K562 (cell line): ENCODE data around the gene RACGAP1. TPM values are rescaled to one million over a fixed set of nuclear protein-coding genes. Genes with fewer than 3 reads are reported as not detected.

Experiments used
- ATAC-seq: fragments of 200-7000 bp; cut with Tn5 transposase; 3 replicates; pipeline ENCODE4 v1.9.1; 2020; ENCODE audit warnings: moderate library complexity
- BruUV-seq: library from RNA; stranded (reverse); fragments of 400-500 nt; replicated peaks from 2 replicates; lab custom pipeline; 2021; lab: Mats Ljungman, UMichigan
- CTCF ChIA-PET: fragments of 300-600 bp; formaldehyde crosslinking; extraction: SDS; loops from one replicate; lab custom pipeline; 2021; ENCODE audit warnings: low intra/inter-chr PET ratio; lab: Yijun Ruan, JAX
- POLR2A ChIA-PET: fragments of 300-600, 350-650 bp; sonication (Branson Sonifier 250); formaldehyde crosslinking; extraction: SDS; loops from one replicate; lab custom pipeline; 2021; ENCODE audit warnings: antibody characterized with exemption, inconsistent platforms; lab: Yijun Ruan, JAX
- DNase-seq, 4 experiments: peaks; one replicate each; pipeline versions ENCODE4 v3.0.0 to v3.0.0-alpha.2; 2011 to 2018; ENCODE audit warnings: low spot score in 3 of 4, mixed read lengths in 3 of 4; ENCODE audit errors: extremely low read depth in 1 of 4
- FAIRE-seq: peaks from 2 replicates; lab custom pipeline; 2011; peaks lifted over from hg19 to GRCh38; lab: Jason Lieb, UNC
- H2AFZ ChIP-seq: 2 replicates; pipeline ENCODE4 v1.6.0; 2011; ENCODE audit warnings: low read depth, low read length, control low read depth, inconsistent platforms
- H3K27ac ChIP-seq: fragments of 200-600 bp; 3 replicates; pipeline ENCODE4 v1.8.0; 2011; ENCODE audit warnings: low read depth, mild to moderate bottlenecking, control low read depth, inconsistent platforms, low read length, moderate library complexity, mixed read lengths; ENCODE audit errors: extremely low read depth
- H3K27me3 ChIP-seq, 2 experiments: fragments of 300-600 bp in 1 of 2; 2 replicates in 1 of 2; 3 replicates in 1 of 2; pipeline versions ENCODE4 v1.6.0 to v1.8.0; 2011; ENCODE audit warnings: inconsistent platforms in 2 of 2, low read length in 2 of 2, mild to moderate bottlenecking in 1 of 2, mixed read lengths in 1 of 2, moderate library complexity in 1 of 2; ENCODE audit not compliant: control insufficient read depth in 2 of 2, insufficient read depth in 2 of 2
- H3K36me3 ChIP-seq: fragments of 300-600 bp; 3 replicates; pipeline ENCODE4 v1.8.0; 2011; ENCODE audit warnings: mild to moderate bottlenecking, low read length, inconsistent platforms; ENCODE audit not compliant: control insufficient read depth, insufficient read depth
- H3K4me1 ChIP-seq, 2 experiments: fragments of 200-600 bp in 1 of 2; replicated peaks in 1 of 2; 2 replicates in 1 of 2; 3 replicates in 1 of 2; pipeline versions ENCODE4 v1.5.1 to v1.8.0; 2011; ENCODE audit warnings: inconsistent platforms in 2 of 2, low read length in 2 of 2, mild to moderate bottlenecking in 1 of 2, mixed read lengths in 1 of 2, moderate library complexity in 1 of 2; ENCODE audit not compliant: control insufficient read depth in 2 of 2, insufficient read depth in 2 of 2
- H3K4me2 ChIP-seq: 2 replicates; pipeline ENCODE4 v1.6.1; 2011; ENCODE audit warnings: low read length, control low read depth, inconsistent platforms, mixed read lengths; ENCODE audit not compliant: insufficient read depth
- H3K4me3 ChIP-seq: fragments of 200-600 bp; sonication (generic), shearing (Covaris generic); 2 replicates; pipeline ENCODE4 v1.5.1; 2016; ENCODE audit warnings: control low read depth, inconsistent platforms
- H3K79me2 ChIP-seq: fragments of 200-600 bp; 3 replicates; pipeline ENCODE4 v1.8.0; 2011; ENCODE audit warnings: low read length, inconsistent platforms; ENCODE audit not compliant: control insufficient read depth, insufficient read depth
- H3K9ac ChIP-seq, 2 experiments: 2 replicates each; pipeline versions ENCODE4 v1.6.0 to v1.6.1; 2011; ENCODE audit warnings: low read depth in 2 of 2, low read length in 2 of 2, control low read depth in 1 of 2, inconsistent platforms in 1 of 2, mild to moderate bottlenecking in 1 of 2, mixed read lengths in 1 of 2; ENCODE audit not compliant: insufficient read depth in 1 of 2
- H3K9me1 ChIP-seq: one replicate; pipeline ENCODE4 v1.6.0; 2011; ENCODE audit warnings: inconsistent platforms, mild to moderate bottlenecking, low read length, moderate library complexity; ENCODE audit not compliant: control insufficient read depth, insufficient read depth
- H3K9me3 ChIP-seq: replicated peaks from 2 replicates; pipeline ENCODE4 v1.5.1; 2011; ENCODE audit warnings: low read depth, low read length, inconsistent platforms; ENCODE audit not compliant: control insufficient read depth, insufficient read depth
- H4K20me1 ChIP-seq: replicated peaks from 2 replicates; pipeline ENCODE4 v1.6.1; 2011; ENCODE audit warnings: low read length, inconsistent platforms, mixed read lengths; ENCODE audit not compliant: control insufficient read depth, insufficient read depth
- ATF3 ChIP-seq, 2 experiments: fragments of 450-650 bp in 1 of 2; sonication (generic) in 1 of 2; formaldehyde crosslinking in 1 of 2; IDR thresholded peaks in 1 of 2; conservative IDR thresholded peaks in 1 of 2; 2 replicates each; pipeline versions ENCODE4 v1.6.1 to v1.8.1; 2016 to 2023; ENCODE audit warnings: mild to moderate bottlenecking in 2 of 2, moderate library complexity in 2 of 2, inconsistent platforms in 1 of 2, missing genetic modification reagents in 1 of 2
- CEBPG ChIP-seq, 3 experiments: fragments of 200-800 bp in 1 of 3; sonication (Bioruptor generic) in 1 of 3; sonication (generic) in 1 of 3; formaldehyde crosslinking in 1 of 3; IDR thresholded peaks in 2 of 3; conservative IDR thresholded peaks in 1 of 3; 2 replicates each; pipeline versions ENCODE4 v1.6.1 to v1.8.0; 2016 to 2022; ENCODE audit warnings: missing compliant biosample characterization in 2 of 3, missing genetic modification characterization in 2 of 3, mild to moderate bottlenecking in 1 of 3, missing genetic modification reagents in 1 of 3
- SMARCA5 ChIP-seq: fragments of 450-650 bp; IDR thresholded peaks from 2 replicates; pipeline ENCODE4 v1.6.1; 2016
- WGBS: fragments of 100-300 bp; shearing (Covaris generic); methylation state at CpG from one replicate; pipeline ENCODE4 v1.1.6; 2016; ENCODE audit warnings: low coverage, mixed read lengths; ENCODE audit not compliant: insufficient coverage; ENCODE audit errors: missing lambda C conversion rate; 5-methylcytosine and 5-hydroxymethylcytosine counted together
- in situ Hi-C: fragments of 300-500 bp; cut with MboI; formaldehyde crosslinking; loops from 4 replicates; pipeline ENCODE4 v1.15.0; 2018; ENCODE audit warnings: inconsistent platforms, mixed read lengths
- intact Hi-C: fragments of 100-400 bp; cut with micrococcal nuclease; formaldehyde crosslinking; loops from 2 replicates; pipeline ENCODE4 v1.14.2; 2022
- polyA plus RNA-seq, 8 experiments: library from polyadenylated mRNA; depleted of rRNA in 4 of 8; stranded (reverse) in 5 of 8; unstranded in 3 of 8; fragments of >200 nt; fragmentation: Nextera tagmentation in 2 of 8; fragmentation: Illumina TruSeq in 1 of 8; extraction: Ambion mirVana in 2 of 8; extraction: Trizol in 1 of 8; gene quantifications; 2 replicates each; pipeline versions ENCODE4 v1.2.1 to v1.2.3, GENCODE V29; 2011 to 2014; ENCODE audit warnings: inconsistent platforms in 1 of 8, missing spikeins in 1 of 8
- total RNA-seq, 7 experiments: library from RNA; depleted of rRNA in 6 of 7; stranded (reverse); fragments of >200 nt in 6 of 7; fragmentation: Illumina TruSeq in 2 of 7; extraction: Trizol in 2 of 7; gene quantifications; 2 replicates each; pipeline versions ENCODE4 v1.2.1 to v1.2.3, GENCODE V29; 2011 to 2021; ENCODE audit warnings: low replicate concordance in 1 of 7

RACGAP1 gene
- total and polyA plus RNA-seq, 9 of the 15 experiments (the other 6 are each of a cell fraction or from before 2014, with no cell fraction given) = 56.4 to 92.9 (median 71.8) TPM

GRCh38 chr12:50066402-50066801 is 41.1 kb upstream of the RACGAP1 start:
- Histone ChIP-seq H3K4me1 (peaks cover 9 to 10% of the 10 kb centered on the region in 2 experiments; a peak in 3 of 5 replicates), H3K27me3 (peaks cover 3 to 46% of the 10 kb centered on the region in 2 experiments; a peak in 4 of 5 replicates), H3K79me2 (no peaks in the 10 kb centered on the region), H3K9me3 (no peaks in the 10 kb centered on the region), H3K4me2 (no peak overlapping the region), H3K36me3 (no peaks in the 10 kb centered on the region), H3K27ac (no peak overlapping the region), H3K4me3 (no peak overlapping the region), H3K9ac (no peak overlapping the region), H4K20me1 (no peaks in the 10 kb centered on the region; the same call in 1 of the 2 replicates), H3K9me1 (peaks cover 4% of the 10 kb centered on the region), H2AFZ (no peak overlapping the region)
- intact Hi-C loops (no loop called here), in situ Hi-C loops (loop anchor here (5.0 kb wide), 2 partner anchors 94 to 199 kb away; partner anchors contain the start of gene AQP6)
- no TSS peak for BruUV-seq
- DNase-seq (no peak), FAIRE-seq (no peak), ATAC-seq (no peak)
- POLR2A ChIA-PET = interaction anchor here (0.6 to 1.7 kb wide), 2 partner anchors 82 to 360 kb away, joined by 3 to 4 read pairs; no protein-coding TSS in a partner anchor
- CTCF ChIA-PET = no interaction called here
- WGBS = 1% methylated on average over 5 of the region's 5 CpGs
- TF ChIP-seq CEBPG (CRISPR knock-in tag; IDR thresholded peaks at IDR 0.05) (no peak), CEBPG (tag; conservative IDR thresholded peaks at IDR 0.05 in 1 of 2, IDR thresholded peaks at IDR 0.05 in 1 of 2) (0 out of 4 replicates have a peak, but pooled peaks of 1 of the 2 experiments have one; percentile 24), ATF3 (IDR thresholded peaks at IDR 0.05) (peak; percentile 35), ATF3 (CRISPR knock-in tag; conservative IDR thresholded peaks at IDR 0.05) (no peak), SMARCA5 (no peak)
